ENCODE measurements around the gene CTNNA3.

DNA sequence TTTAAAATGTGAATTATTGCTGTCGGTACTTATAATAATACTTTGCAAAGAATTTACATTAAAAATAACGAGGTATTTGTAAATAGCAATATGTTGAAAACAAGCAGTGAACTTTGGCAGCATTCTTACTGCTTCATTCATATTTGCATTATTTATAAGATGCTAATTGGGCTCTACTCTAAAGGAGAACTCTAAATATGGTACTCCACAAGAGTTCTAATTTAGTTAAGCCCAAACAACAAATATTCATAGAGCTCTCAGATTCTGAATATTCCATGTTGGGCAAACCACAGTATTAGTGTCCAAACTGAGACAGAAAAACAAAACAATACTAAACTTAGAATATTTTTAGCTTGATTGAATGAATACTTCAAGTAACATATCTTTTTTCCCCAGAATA is 1674.6 kb downstream of the CTNNA3 start:
- TF ChIP-seq CTCF (IDR thresholded peaks at IDR 0.05) (no peak), POLR2A (IDR thresholded peaks at IDR 0.05) (no peak)
